Panc1 (cell line): ENCODE data around the gene PCDH1.

ENCODE experiments used
- CTCF ChIP-seq: fragments of 450-650 bp; IDR thresholded peaks from 2 replicates; pipeline ENCODE4 v1.5.1; 2017; ENCODE audit warnings: mild to moderate bottlenecking
- POLR2AphosphoS5 ChIP-seq: IDR thresholded peaks from 2 replicates; pipeline ENCODE4 v1.6.1; 2012; ENCODE audit warnings: mild to moderate bottlenecking, low read depth, low read length, moderate library complexity
- SIN3A ChIP-seq: IDR thresholded peaks from 2 replicates; pipeline ENCODE4 v1.6.1; 2012; ENCODE audit warnings: low read depth, mild to moderate bottlenecking, low read length, moderate library complexity, borderline replicate concordance; ENCODE audit not compliant: insufficient read depth
- TCF7L2 ChIP-seq: IDR thresholded peaks from 2 replicates; pipeline ENCODE4 v1.6.1; 2011; ENCODE audit warnings: mild to moderate bottlenecking, low read depth, low read length, inconsistent platforms

GRCh38 chr5:141870228-141870627, 8.0 kb downstream of the PCDH1 start:
- TF ChIP-seq CTCF (no peak), POLR2AphosphoS5 (no peak), SIN3A (no peak), TCF7L2 (no peak)
